Fibroblast of villous mesenchyme (primary cell): ENCODE results near the gene KLK6. TPM values are rescaled to one million over a fixed set of nuclear protein-coding genes. Genes with fewer than 3 reads are reported as not detected.

Source experiments
- DNase-seq: peaks from one replicate; pipeline ENCODE4 v3.0.0-alpha.2; 2010; ENCODE audit warnings: low read depth
- H3K4me3 ChIP-seq: 2 replicates; pipeline ENCODE4 v1.5.1; 2011; ENCODE audit warnings: low read depth, mild to moderate bottlenecking, low read length
- total RNA-seq: library from RNA; depleted of rRNA; stranded (reverse); fragments of >200 nt; gene quantifications from 2 replicates; pipeline ENCODE4 v1.2.3, GENCODE V29; 2012
- TF ChIP-seq, protein P1 (sequence below): IDR thresholded peaks from 2 replicates; pipeline ENCODE4 v1.5.1; 2012; ENCODE audit warnings: low read depth, mild to moderate bottlenecking, low read length; ENCODE audit not compliant: insufficient read depth

Gene KLK6
- total RNA-seq, 1 donor, result not detected

DNA sequence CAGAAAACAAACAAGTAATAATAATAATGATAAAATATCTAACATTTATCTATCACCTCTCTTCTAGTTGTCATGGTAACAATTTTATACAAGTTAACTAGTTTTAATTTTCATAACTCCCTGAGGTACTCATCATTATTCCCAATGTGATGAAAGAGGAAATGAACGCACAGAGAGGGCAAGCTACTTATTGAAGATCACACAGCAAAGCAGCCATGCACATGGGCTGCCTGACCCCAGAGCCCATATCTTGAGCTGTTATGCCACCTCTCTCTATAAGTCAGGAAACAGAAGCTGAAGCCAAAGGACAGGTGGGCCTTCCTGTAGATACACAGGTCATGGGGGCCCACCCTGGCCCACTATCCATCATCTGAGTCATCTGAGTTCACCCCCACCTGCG is 53.3 kb downstream of the KLK6 start:
- no peak overlapping the region for H3K4me3 ChIP-seq
- TF ChIP-seq, protein P1, sequence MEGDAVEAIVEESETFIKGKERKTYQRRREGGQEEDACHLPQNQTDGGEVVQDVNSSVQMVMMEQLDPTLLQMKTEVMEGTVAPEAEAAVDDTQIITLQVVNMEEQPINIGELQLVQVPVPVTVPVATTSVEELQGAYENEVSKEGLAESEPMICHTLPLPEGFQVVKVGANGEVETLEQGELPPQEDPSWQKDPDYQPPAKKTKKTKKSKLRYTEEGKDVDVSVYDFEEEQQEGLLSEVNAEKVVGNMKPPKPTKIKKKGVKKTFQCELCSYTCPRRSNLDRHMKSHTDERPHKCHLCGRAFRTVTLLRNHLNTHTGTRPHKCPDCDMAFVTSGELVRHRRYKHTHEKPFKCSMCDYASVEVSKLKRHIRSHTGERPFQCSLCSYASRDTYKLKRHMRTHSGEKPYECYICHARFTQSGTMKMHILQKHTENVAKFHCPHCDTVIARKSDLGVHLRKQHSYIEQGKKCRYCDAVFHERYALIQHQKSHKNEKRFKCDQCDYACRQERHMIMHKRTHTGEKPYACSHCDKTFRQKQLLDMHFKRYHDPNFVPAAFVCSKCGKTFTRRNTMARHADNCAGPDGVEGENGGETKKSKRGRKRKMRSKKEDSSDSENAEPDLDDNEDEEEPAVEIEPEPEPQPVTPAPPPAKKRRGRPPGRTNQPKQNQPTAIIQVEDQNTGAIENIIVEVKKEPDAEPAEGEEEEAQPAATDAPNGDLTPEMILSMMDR, result no peak
- no peak for DNase-seq

DNA sequence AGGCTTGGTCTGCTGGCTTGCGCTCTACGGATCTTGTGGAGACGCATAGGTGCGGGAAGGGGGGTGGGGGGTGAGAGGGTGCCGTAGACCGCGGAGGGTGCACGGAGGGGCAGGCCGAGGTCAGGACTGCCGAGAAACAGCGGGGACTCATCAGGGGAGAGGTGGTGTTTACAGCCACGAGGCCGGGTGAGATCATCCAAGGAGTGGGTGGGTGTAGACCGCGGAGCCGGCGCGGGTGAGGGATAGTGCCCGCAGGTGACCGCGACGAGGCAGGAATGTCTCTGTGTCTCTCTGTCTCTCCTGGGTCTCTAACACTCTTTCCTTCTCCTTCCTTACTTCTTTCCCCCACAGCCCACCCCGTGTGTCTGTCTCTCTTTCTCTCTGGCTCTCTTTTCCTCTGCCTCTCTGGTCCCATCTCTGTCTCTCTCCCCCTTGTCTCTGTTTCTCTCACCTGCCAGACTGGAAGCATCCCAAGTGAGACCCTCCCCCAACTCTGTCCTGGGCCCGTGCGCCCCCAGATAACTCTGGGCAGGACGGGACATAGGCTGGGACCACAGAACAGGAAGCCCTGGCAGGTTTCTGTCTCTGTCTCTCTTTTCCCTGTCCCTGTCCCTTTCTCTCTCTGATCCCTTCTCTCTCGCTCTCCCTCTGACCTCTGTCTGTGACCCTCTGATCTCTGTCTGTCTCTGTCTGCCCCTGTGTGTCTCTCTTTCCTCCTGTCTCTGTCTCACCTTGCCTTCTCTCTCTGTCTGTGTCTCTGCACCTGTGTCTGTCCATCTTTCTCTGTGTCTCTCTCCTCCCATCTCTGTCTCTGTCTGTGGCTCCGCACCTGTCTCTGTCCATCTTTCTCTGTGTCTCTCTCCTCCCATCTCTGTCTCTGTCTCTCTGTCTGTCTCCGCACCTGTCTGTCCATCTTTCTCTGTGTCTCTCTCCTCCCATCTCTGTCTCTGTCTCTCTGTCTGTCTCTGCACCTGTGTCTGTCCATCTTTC is 56.4 kb downstream of the KLK6 start:
- DNase-seq, result no peak
- TF ChIP-seq, protein P1, result no peak

DNA sequence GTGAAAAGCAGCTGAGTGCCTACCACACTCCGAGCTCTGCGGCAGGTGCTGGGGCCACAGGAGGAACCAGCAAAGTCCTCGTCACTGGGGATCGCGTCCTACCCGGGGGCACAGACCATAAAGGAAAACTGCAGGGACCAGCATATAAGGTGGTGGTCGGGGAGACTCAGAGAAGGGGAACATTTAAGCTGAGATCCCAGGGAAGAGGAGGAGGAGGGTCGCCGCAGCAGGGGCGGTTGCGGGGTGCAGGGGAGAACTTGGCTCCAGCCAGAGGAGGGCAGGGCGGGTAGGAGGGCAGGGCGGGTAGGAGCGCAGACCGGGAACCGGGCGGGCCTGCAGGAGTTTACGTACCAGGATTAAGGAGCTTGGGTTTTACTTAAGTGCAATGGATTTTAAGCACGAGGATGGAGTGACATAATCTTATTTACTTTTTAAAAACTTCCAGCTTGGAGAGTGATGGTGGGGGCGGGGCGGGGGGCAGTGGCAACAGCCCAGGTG is 57.2 kb downstream of the KLK6 start:
- TF ChIP-seq, protein P1, result no peak
- no peak for DNase-seq
- no peak overlapping the region for H3K4me3 ChIP-seq

More for the DNA sequence above, 56.4 kb downstream of the KLK6 start:
- H3K4me3 ChIP-seq, result no peak overlapping the region

DNA sequence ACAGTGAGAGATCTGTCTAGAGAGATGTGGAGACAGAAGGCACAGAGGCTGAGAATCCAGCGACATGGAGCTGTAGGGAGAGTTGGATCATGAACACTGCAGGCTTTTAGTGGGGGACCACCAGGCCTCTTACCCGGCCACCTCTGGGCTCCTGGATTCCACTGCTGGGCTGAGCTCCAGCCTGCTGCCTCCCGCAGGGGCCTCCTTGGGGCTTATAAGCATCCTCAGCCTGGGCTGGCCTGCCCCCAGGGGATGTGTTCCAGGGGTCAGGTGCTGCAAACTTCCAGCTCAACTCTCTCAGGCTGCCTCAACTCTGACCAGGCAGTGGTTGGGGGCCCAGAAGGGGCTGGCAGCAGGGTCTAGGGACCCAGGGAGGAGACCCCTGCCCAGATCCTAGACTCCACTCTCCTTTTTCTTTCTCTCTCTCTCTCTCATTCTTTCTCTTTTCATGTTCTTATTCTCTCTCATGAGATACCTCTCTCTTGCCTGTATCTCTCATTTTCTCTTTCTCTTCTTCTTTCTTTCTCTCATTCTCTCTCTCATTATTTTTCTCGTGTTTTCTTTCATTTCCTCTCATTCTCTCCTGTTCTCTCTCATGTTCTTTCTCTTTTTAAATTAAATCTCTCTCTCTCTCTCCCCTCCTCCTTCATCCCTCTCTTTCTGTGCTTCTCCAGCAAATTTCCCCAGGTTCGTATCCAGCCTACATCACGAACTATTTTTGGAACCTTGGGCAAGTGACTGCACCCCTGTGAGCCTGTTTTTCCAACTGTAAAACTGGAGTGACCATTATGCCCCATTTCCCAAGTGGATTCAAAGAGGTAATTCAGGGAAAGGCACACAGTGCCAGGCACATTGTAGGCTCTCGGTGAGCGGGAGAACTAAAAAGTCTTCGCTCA is 57.9 kb downstream of the KLK6 start, which contains the start of gene KLK4:
TSS of gene KLK4 (minus strand) at position 190 of the 896 bp plus-strand sequence. CDS start 657 bp downstream, outside the sequence.
- TF ChIP-seq, protein P1, result no peak
- DNase-seq, result no peak
- H3K4me3 ChIP-seq, result no peak within 1 kb of the TSS

DNA sequence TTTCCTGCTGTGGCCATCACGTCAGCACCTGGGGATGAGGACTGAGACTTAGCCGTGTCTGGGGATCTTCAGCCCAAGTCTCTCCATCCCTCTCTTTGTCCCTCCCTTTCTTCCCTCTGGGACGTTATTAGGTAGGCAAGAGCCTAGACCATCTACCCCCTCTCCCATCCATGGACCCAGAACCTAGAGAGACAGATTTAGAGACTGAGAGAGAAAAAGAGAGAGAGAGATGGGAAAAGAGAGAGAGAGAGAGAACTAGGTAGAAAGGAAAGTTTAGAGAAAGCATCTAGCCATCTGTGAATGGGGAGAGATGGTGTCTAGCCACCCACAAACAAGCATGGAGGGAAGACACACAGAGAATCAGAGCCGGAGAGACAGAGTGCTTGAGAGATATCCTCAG is 58.7 kb downstream of the KLK6 start:
- DNase-seq, result no peak
- H3K4me3 ChIP-seq, result no peak overlapping the region
- TF ChIP-seq, protein P1, result no peak

DNA sequence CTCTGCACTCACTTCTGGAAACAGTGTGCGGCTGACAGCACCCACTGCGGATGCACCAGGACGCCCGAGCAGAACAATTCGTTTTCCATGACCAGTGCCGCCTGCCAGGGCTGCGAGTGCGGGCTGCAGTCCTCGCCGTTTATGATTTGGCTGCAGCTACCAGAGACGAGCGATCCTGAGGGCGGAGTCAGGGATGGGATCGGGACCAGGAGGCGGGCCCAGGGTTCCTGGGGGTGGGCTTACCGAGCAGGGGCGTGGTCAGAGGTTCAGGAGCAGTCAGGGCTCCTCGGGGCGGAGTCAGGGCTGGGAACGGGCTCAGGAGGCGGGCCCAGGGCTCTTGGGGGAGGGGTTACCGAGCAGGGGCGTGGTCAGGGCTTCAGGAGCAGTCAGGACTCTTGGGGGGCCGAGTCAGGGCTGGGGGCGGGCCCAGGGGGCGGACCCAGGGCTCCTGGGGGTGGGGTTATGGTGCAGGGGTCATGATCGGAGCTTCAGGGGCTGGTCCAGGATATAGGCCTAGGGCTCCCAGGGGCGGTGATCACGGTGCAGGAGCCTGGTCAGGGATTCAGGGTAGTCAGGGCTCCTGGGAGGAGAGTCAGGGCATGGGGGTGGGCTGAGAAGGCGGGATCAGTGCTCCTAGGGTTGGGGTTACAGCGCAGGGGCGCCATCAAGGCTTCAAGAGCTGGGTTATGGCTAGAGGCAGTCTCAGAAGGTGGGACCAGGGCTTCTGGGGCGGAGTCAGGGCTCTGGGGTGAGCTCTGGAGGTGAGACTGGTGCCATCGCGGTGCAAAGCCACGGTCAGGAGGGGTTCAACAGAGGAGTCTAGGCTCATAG is 59.9 kb downstream of the KLK6 start:
- TF ChIP-seq, protein P1, result no peak
- no peak for DNase-seq
- no peak overlapping the region for H3K4me3 ChIP-seq
